Measurements from ENCODE around the gene SIX1.

DNA sequence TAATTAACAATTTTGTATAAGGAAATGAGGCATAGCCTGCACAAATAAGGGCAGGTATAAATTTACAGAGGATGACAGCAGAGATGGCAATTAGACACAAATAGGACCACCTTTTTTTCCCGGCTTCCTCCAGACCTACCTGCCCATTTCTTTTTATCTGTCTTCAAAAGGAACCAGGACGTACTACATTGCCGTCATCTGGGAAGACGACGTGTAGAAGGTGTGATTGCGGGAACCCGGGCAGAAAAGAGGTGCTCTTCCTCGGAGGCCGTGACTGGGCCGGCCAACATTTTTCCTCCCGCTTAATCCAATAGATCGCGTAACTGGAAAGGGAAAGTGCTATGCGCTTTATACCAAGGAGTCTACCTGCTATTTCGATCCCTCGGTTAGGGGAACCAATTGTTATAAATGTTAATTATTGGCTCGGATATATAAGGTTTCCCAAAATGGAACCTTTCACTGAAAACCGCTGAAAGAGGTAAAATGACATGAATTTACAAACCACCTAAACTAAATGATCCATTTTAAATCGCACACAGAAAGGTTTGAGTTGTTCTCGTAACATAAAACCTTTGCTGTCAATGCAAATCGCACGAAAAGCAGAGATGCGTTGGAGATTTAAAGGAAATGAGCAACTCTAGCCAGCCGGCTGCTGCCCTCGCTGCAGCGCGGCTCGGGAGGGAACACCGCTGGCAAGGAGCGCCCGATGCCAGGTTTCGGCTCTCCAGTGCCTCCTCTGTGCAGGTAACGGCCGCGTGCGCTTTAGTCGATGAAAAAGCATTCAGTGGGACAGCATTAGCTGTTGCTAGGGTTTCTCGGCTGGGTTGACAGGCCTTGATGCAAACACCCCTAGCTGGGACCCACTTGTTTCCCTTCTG lies 2.8 kb upstream of the SIX1 start:
- TF ChIP-seq, protein P1, sequence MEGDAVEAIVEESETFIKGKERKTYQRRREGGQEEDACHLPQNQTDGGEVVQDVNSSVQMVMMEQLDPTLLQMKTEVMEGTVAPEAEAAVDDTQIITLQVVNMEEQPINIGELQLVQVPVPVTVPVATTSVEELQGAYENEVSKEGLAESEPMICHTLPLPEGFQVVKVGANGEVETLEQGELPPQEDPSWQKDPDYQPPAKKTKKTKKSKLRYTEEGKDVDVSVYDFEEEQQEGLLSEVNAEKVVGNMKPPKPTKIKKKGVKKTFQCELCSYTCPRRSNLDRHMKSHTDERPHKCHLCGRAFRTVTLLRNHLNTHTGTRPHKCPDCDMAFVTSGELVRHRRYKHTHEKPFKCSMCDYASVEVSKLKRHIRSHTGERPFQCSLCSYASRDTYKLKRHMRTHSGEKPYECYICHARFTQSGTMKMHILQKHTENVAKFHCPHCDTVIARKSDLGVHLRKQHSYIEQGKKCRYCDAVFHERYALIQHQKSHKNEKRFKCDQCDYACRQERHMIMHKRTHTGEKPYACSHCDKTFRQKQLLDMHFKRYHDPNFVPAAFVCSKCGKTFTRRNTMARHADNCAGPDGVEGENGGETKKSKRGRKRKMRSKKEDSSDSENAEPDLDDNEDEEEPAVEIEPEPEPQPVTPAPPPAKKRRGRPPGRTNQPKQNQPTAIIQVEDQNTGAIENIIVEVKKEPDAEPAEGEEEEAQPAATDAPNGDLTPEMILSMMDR (IDR thresholded peaks at IDR 0.05) = no peak
- TF ChIP-seq POLR2A (IDR thresholded peaks at IDR 0.05) = no peak
